Upper lobe of left lung (tissue), 6 donors: ENCODE data around the gene MEF2A. TPM values are rescaled to one million over a fixed set of nuclear protein-coding genes. Genes with fewer than 3 reads are reported as not detected.

ENCODE experiments used
- ATAC-seq, 2 donors: fragments of 200-7000 bp; cut with Tn5 transposase; one replicate each; pipeline ENCODE4 v1.9.1; 2022; ENCODE audit warnings: mild to moderate bottlenecking in 2 of 2, moderate library complexity in 2 of 2; ENCODE audit not compliant: low FRiP score in 2 of 2
- DNase-seq, 2 donors: peaks; one replicate each; pipeline ENCODE4 v3.0.0-alpha.2; 2019 to 2020
- H3K27ac ChIP-seq, 4 donors: fragments of 200-600 bp; sonication (generic); one replicate each; pipeline ENCODE4 v1.5.1; 2016 to 2019
- H3K27me3 ChIP-seq, 4 donors: fragments of 200-600 bp; sonication (generic); one replicate each; pipeline ENCODE4 v1.5.1; 2017 to 2019
- H3K36me3 ChIP-seq, 4 donors: fragments of 200-600 bp; sonication (generic); one replicate each; pipeline ENCODE4 v1.5.1; 2016 to 2019
- H3K4me1 ChIP-seq, 4 donors: fragments of 200-600 bp; sonication (generic); one replicate each; pipeline ENCODE4 v1.5.1; 2018 to 2019
- H3K4me3 ChIP-seq, 4 donors: fragments of 200-600 bp; sonication (generic); one replicate each; pipeline ENCODE4 v1.5.1; 2017 to 2019; ENCODE audit warnings: mild to moderate bottlenecking in 2 of 4, moderate library complexity in 1 of 4
- H3K9me3 ChIP-seq, 4 donors: fragments of 200-600 bp; sonication (generic); one replicate each; pipeline ENCODE4 v1.5.1; 2018 to 2019
- CTCF ChIP-seq, 6 experiments: fragments of 450-650 bp in 4 of 6; fragments of 200-600 bp in 2 of 6; sonication (generic) in 2 of 6; IDR thresholded peaks; one replicate each; pipeline ENCODE4 v1.5.1; 2016 to 2019; ENCODE audit warnings: antibody characterized with exemption in 6 of 6
- EP300 ChIP-seq, 4 donors: sonication (generic); formaldehyde crosslinking; IDR thresholded peaks; one replicate each; pipeline ENCODE4 v1.5.1; 2017; ENCODE audit warnings: antibody characterized with exemption in 4 of 4, control low read depth in 2 of 4
- POLR2A ChIP-seq, 4 donors: fragments of 450-650 bp; IDR thresholded peaks; one replicate each; pipeline ENCODE4 v1.5.1; 2016 to 2017; ENCODE audit warnings: antibody characterized with exemption in 4 of 4, mild to moderate bottlenecking in 2 of 4
- POLR2AphosphoS5 ChIP-seq, 2 donors: sonication (generic); formaldehyde crosslinking; IDR thresholded peaks; one replicate each; pipeline ENCODE4 v1.5.1; 2017; ENCODE audit warnings: antibody characterized with exemption in 2 of 2
- WGBS, 2 donors: methylation state at CpG; one replicate each; pipeline ENCODE4 v1.1.5; 2017 to 2018; 5-methylcytosine and 5-hydroxymethylcytosine counted together
- total RNA-seq, 6 donors: library from RNA; depleted of rRNA in 4 of 6; stranded (reverse); fragments of >200 nt in 4 of 6; gene quantifications; one replicate each; pipeline versions ENCODE4 v1.1.0 to v1.2.1, GENCODE V29; 2016 to 2021
- donor health status: DM: no; HTN: no; CAD: no; lungs with moderate emphysema.
- donor health status: DM: no; HTN: yes; CAD: no; lungs with severe emphysema.

Gene MEF2A
- total RNA-seq, 6 donors from 2014 or later: 54.9 to 89.1 (median 75.2) TPM

- peaks cover 7 to 50% (median 23%) of the 10 kb centered on the region in 4 donors for H3K36me3 ChIP-seq
- peak overlapping the region in 1 of 4 donors; percentile 17 for H3K27ac ChIP-seq
- H3K4me3 ChIP-seq: no peak overlapping the region
- 91% methylated on average over 2 of the region's 2 CpGs for whole genome bisulfite sequencing, 2 donors
- no peaks in the 10 kb centered on the region for H3K4me1 ChIP-seq
- H3K27me3 ChIP-seq: no peaks in the 10 kb centered on the region
- H3K9me3 ChIP-seq: no peaks in the 10 kb centered on the region
- no peak for DNase-seq
- no peak for ATAC-seq
- TF ChIP-seq POLR2AphosphoS5 (IDR thresholded peaks at IDR 0.05) (no peak), CTCF (IDR thresholded peaks at IDR 0.05) (no peak)
Measured at GRCh38 chr15:99671926-99672635, 106.3 kb downstream of the MEF2A start.

- ATAC-seq: no peak
- no peak for TF ChIP-seq EP300 (IDR thresholded peaks at IDR 0.05)
- no peak for TF ChIP-seq POLR2A (IDR thresholded peaks at IDR 0.05)
- no peak for TF ChIP-seq POLR2AphosphoS5 (IDR thresholded peaks at IDR 0.05)
- no peak for TF ChIP-seq CTCF (IDR thresholded peaks at IDR 0.05)
- WGBS, 2 donors: 94 to 97% methylated on average over 1 of the region's 1 CpG
- no peaks in the 10 kb centered on the region for H3K9me3 ChIP-seq
- H3K4me3 ChIP-seq: no peak overlapping the region
- H3K4me1 ChIP-seq: no peaks in the 10 kb centered on the region
- H3K36me3 ChIP-seq: peaks cover 7 to 58% (median 23%) of the 10 kb centered on the region in 4 donors
- DNase-seq: no peak
- H3K27ac ChIP-seq: no peak overlapping the region
- H3K27me3 ChIP-seq: no peaks in the 10 kb centered on the region
Measured at GRCh38 chr15:99673111-99673510, 107.3 kb downstream of the MEF2A start.

- Histone ChIP-seq H3K27ac (no peak overlapping the region), H3K27me3 (no peaks in the 10 kb centered on the region), H3K4me3 (no peak overlapping the region), H3K9me3 (no peaks in the 10 kb centered on the region), H3K4me1 (no peaks in the 10 kb centered on the region), H3K36me3 (peaks cover 7 to 70% (median 29%) of the 10 kb centered on the region in 4 donors)
- no peak for DNase-seq
- no peak for ATAC-seq
- WGBS, 2 donors: 93 to 96% methylated on average over 2 of the region's 2 CpGs
- TF ChIP-seq EP300 (IDR thresholded peaks at IDR 0.05): no peak
- TF ChIP-seq POLR2AphosphoS5 (IDR thresholded peaks at IDR 0.05): no peak
- no peak for TF ChIP-seq POLR2A (IDR thresholded peaks at IDR 0.05)
- no peak for TF ChIP-seq CTCF (IDR thresholded peaks at IDR 0.05)
Measured at GRCh38 chr15:99674279-99674678, 108.5 kb downstream of the MEF2A start.

GRCh38 chr15:99677540-99678134 is 111.9 kb downstream of the MEF2A start:
- no peak for DNase-seq
- H3K27ac ChIP-seq: peak overlapping the region in 2 of 4 donors; percentile 10 to 35
- ATAC-seq: no peak
- no peaks in the 10 kb centered on the region for H3K27me3 ChIP-seq
- H3K4me1 ChIP-seq: peaks cover 0 to 4% (median 0%) of the 10 kb centered on the region in 4 donors
- no peak for TF ChIP-seq EP300 (IDR thresholded peaks at IDR 0.05)
- no peak for TF ChIP-seq CTCF (IDR thresholded peaks at IDR 0.05)
- TF ChIP-seq POLR2A (IDR thresholded peaks at IDR 0.05): no peak
- no peak for TF ChIP-seq POLR2AphosphoS5 (IDR thresholded peaks at IDR 0.05)
- H3K36me3 ChIP-seq: peaks cover 7 to 67% (median 29%) of the 10 kb centered on the region in 4 donors
- 89 to 91% methylated on average over 4 of the region's 4 CpGs for WGBS, 2 donors
- no peaks in the 10 kb centered on the region for H3K9me3 ChIP-seq
- H3K4me3 ChIP-seq: no peak overlapping the region
